ENCODE data around the gene CD200. TPM values are rescaled to one million over a fixed set of nuclear protein-coding genes. Genes with fewer than 3 reads are reported as not detected.

The CD200 gene
- total and polyA plus RNA-seq, 9 of the 15 experiments (the other 6 are each of a cell fraction or from before 2014, with no cell fraction given), result 0.13 TPM; not detected in 8

- Histone ChIP-seq H3K4me1 (replicated peaks in 1 of 2; ENCODE audit: control insufficient read depth in 2 of 2, insufficient read depth in 2 of 2, low read length in 2 of 2) (no peaks in the 10 kb centered on the region), H3K27ac (ENCODE audit: extremely low read depth, low read depth, low read length) (no peak overlapping the region), H3K9me1 (ENCODE audit: control insufficient read depth, insufficient read depth, low read length) (no peaks in the 10 kb centered on the region), H3K36me3 (ENCODE audit: control insufficient read depth, insufficient read depth, low read length) (no peaks in the 10 kb centered on the region), H3K79me2 (ENCODE audit: control insufficient read depth, insufficient read depth, low read length) (no peaks in the 10 kb centered on the region), H4K20me1 (replicated peaks; ENCODE audit: control insufficient read depth, insufficient read depth, low read length) (no peaks in the 10 kb centered on the region), H3K9me3 (replicated peaks; ENCODE audit: control insufficient read depth, insufficient read depth, low read depth, low read length) (no peaks in the 10 kb centered on the region), H3K4me3 (no peak overlapping the region), H3K27me3 (ENCODE audit: control insufficient read depth in 2 of 2, insufficient read depth in 2 of 2, low read length in 2 of 2) (no peaks in the 10 kb centered on the region), H3K9ac (ENCODE audit: insufficient read depth in 1 of 2, low read depth in 2 of 2, low read length in 2 of 2) (no peak overlapping the region), H3K4me2 (ENCODE audit: insufficient read depth, low read length) (no peak overlapping the region), H2AFZ (ENCODE audit: low read depth, low read length) (no peak overlapping the region)
- no peak for ATAC-seq
- CTCF ChIA-PET (ENCODE audit: low intra/inter-chr PET ratio), result no interaction called here
- no peak for FAIRE-seq
- DNase-seq (ENCODE audit: extremely low read depth in 1 of 4, low spot score in 3 of 4), result no peak
- BruUV-seq (replicated peaks), result no TSS peak
- in situ Hi-C loops (cut with MboI) (no loop called here), intact Hi-C loops (cut with micrococcal nuclease) (no loop called here)
- TF ChIP-seq ZNF217 (CRISPR knock-in tag; IDR thresholded peaks at IDR 0.05), result no peak
- TF ChIP-seq MED1 (CRISPR knock-in tag; IDR thresholded peaks at IDR 0.05; ENCODE audit: borderline replicate concordance), result no peak
- no peak for TF ChIP-seq KLF16 (IDR thresholded peaks at IDR 0.05)
- no peak for TF ChIP-seq ZC3H4 (CRISPR knock-in tag; IDR thresholded peaks at IDR 0.05; ENCODE audit: borderline replicate concordance)
- no peak for TF ChIP-seq CEBPB (tag; IDR thresholded peaks at IDR 0.05)
- no peak for TF ChIP-seq GATA2 (CRISPR knock-in tag; IDR thresholded peaks at IDR 0.05)
- TF ChIP-seq ZNF224 (CRISPR knock-in tag; IDR thresholded peaks at IDR 0.05), result no peak
- no peak for TF ChIP-seq ZZZ3 (IDR thresholded peaks at IDR 0.05)
- no peak for TF ChIP-seq ZNF263 (CRISPR knock-in tag; IDR thresholded peaks at IDR 0.05; ENCODE audit: borderline replicate concordance)
- POLR2A ChIA-PET, result no interaction called here
Observed at GRCh38 chr3:112397556-112397955, 64.6 kb downstream of the CD200 start.

GRCh38 chr3:112399064-112399463, 66.1 kb downstream of the CD200 start:
- Histone ChIP-seq H3K79me2 (ENCODE audit: control insufficient read depth, insufficient read depth, low read length) (no peaks in the 10 kb centered on the region), H3K36me3 (ENCODE audit: control insufficient read depth, insufficient read depth, low read length) (no peaks in the 10 kb centered on the region), H3K4me2 (ENCODE audit: insufficient read depth, low read length) (no peak overlapping the region), H3K9me1 (ENCODE audit: control insufficient read depth, insufficient read depth, low read length) (no peaks in the 10 kb centered on the region), H3K9me3 (replicated peaks; ENCODE audit: control insufficient read depth, insufficient read depth, low read depth, low read length) (no peaks in the 10 kb centered on the region), H3K27me3 (ENCODE audit: control insufficient read depth in 2 of 2, insufficient read depth in 2 of 2, low read length in 2 of 2) (no peaks in the 10 kb centered on the region), H3K4me3 (no peak overlapping the region), H4K20me1 (replicated peaks; ENCODE audit: control insufficient read depth, insufficient read depth, low read length) (no peaks in the 10 kb centered on the region), H3K4me1 (replicated peaks in 1 of 2; ENCODE audit: control insufficient read depth in 2 of 2, insufficient read depth in 2 of 2, low read length in 2 of 2) (no peaks in the 10 kb centered on the region), H2AFZ (ENCODE audit: low read depth, low read length) (no peak overlapping the region), H3K9ac (ENCODE audit: insufficient read depth in 1 of 2, low read depth in 2 of 2, low read length in 2 of 2) (no peak overlapping the region), H3K27ac (ENCODE audit: extremely low read depth, low read depth, low read length) (no peak overlapping the region)
- intact Hi-C loops (cut with micrococcal nuclease) (no loop called here), in situ Hi-C loops (cut with MboI) (no loop called here)
- no peak for FAIRE-seq
- POLR2A ChIA-PET, result no interaction called here
- DNase-seq (ENCODE audit: extremely low read depth in 1 of 4, low spot score in 3 of 4), result no peak
- 0% methylated on average over 1 of the region's 2 CpGs for WGBS (ENCODE audit: insufficient coverage, low coverage, missing lambda C conversion rate)
- CTCF ChIA-PET (ENCODE audit: low intra/inter-chr PET ratio), result no interaction called here
- BruUV-seq (replicated peaks), result no TSS peak
- ATAC-seq, result no peak
- TF ChIP-seq HMG20A (CRISPR knock-in tag; conservative IDR thresholded peaks at IDR 0.05) (no peak), MCM5 (IDR thresholded peaks at IDR 0.05; ENCODE audit: low read depth) (no peak), PPARD (CRISPR knock-in tag; IDR thresholded peaks at IDR 0.05) (no peak), ZNF282 (CRISPR knock-in tag; IDR thresholded peaks at IDR 0.05) (no peak), HNRNPH1 (optimal IDR thresholded peaks at IDR 0.05; ENCODE audit: low read depth, low read length) (no peak), MLX (CRISPR knock-in tag; conservative IDR thresholded peaks at IDR 0.05) (no peak), PRPF4 (IDR thresholded peaks at IDR 0.05; ENCODE audit: insufficient read depth, low read depth, low read length, poor library complexity, severe bottlenecking) (no peak), NCOA1 (IDR thresholded peaks at IDR 0.05; ENCODE audit: low read depth) (no peak), U2AF2 (optimal IDR thresholded peaks at IDR 0.05; ENCODE audit: low read depth, low read length) (no peak)
- TF ChIP-seq, protein P1, sequence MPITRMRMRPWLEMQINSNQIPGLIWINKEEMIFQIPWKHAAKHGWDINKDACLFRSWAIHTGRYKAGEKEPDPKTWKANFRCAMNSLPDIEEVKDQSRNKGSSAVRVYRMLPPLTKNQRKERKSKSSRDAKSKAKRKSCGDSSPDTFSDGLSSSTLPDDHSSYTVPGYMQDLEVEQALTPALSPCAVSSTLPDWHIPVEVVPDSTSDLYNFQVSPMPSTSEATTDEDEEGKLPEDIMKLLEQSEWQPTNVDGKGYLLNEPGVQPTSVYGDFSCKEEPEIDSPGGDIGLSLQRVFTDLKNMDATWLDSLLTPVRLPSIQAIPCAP (CRISPR knock-in tag; IDR thresholded peaks at IDR 0.05; ENCODE audit: borderline replicate concordance), result no peak

Measured in K562 (cell line).